KOPT-K1 (cell line): Measurements from ENCODE around the gene TOMM40.
"Not testable (repeated sequence)": the region's sequence is repeated elsewhere in the genome, so short reads cannot be mapped to it uniquely, and the experiment has no call there.

Experiments
- H3K27ac ChIP-seq: fragments of 200-600 bp; sonication (generic); 2 replicates; pipeline ENCODE4 v1.5.1; 2016; ENCODE audit warnings: antibody characterized with exemption, mild to moderate bottlenecking, low read depth, low read length; ENCODE audit not compliant: poor library complexity, severe bottlenecking
- H3K36me3 ChIP-seq: fragments of 200-600 bp; sonication (generic); 2 replicates; pipeline ENCODE4 v1.5.1; 2017; ENCODE audit warnings: antibody characterized with exemption, mild to moderate bottlenecking, low read length, moderate library complexity; ENCODE audit not compliant: insufficient read depth
- H3K9me3 ChIP-seq: fragments of 200-600 bp; sonication (generic); 2 replicates; pipeline ENCODE4 v1.5.1; 2017; ENCODE audit warnings: antibody characterized with exemption, low read length, mild to moderate bottlenecking; ENCODE audit not compliant: insufficient read depth, poor library complexity, severe bottlenecking

The TOMM40 gene

DNA sequence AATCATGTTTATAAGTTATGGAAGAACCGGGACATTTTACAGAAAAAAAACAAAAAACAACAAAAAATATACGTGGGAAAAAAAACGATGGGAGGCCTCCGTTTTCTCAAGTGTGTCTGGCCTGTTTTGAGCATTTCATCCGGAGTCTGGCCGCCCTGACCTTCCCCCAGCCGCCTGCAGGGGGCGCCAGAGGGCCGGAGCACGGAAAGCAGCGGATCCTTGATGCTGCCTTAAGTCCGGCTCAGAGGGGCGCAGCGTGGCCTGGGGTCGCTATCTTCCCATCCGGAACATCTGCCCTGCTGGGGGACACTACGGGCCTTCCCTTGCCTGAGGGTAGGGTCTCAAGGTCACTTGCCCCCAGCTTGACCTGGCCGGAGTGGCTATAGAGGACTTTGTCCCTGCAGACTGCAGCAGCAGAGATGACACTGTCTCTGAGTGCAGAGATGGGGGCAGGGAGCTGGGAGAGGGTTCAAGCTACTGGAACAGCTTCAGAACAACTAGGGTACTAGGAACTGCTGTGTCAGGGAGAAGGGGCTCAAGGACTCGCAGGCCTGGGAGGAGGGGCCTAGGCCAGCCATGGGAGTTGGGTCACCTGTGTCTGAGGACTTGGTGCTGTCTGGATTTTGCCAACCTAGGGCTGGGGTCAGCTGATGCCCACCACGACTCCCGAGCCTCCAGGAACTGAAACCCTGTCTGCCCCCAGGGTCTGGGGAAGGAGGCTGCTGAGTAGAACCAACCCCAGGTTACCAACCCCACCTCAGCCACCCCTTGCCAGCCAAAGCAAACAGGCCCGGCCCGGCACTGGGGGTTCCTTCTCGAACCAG, 12.8 kb downstream of the TOMM40 start:
- Histone ChIP-seq H3K27ac (no peak overlapping the region), H3K36me3 (peaks cover 50% of the 10 kb centered on the region)

DNA sequence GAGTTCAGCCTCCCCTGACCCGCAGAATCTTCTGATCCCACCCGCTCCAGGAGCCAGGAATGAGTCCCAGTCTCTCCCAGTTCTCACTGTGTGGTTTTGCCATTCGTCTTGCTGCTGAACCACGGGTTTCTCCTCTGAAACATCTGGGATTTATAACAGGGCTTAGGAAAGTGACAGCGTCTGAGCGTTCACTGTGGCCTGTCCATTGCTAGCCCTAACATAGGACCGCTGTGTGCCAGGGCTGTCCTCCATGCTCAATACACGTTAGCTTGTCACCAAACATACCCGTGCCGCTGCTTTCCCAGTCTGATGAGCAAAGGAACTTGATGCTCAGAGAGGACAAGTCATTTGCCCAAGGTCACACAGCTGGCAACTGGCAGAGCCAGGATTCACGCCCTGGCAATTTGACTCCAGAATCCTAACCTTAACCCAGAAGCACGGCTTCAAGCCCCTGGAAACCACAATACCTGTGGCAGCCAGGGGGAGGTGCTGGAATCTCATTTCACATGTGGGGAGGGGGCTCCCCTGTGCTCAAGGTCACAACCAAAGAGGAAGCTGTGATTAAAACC, 13.5 kb downstream of the TOMM40 start:
- no peaks in the 10 kb centered on the region for H3K9me3 ChIP-seq
- peaks cover 46% of the 10 kb centered on the region for H3K36me3 ChIP-seq
- no peak overlapping the region for H3K27ac ChIP-seq

More for the DNA sequence above, 12.8 kb downstream of the TOMM40 start:
- no peaks in the 10 kb centered on the region for H3K9me3 ChIP-seq

DNA sequence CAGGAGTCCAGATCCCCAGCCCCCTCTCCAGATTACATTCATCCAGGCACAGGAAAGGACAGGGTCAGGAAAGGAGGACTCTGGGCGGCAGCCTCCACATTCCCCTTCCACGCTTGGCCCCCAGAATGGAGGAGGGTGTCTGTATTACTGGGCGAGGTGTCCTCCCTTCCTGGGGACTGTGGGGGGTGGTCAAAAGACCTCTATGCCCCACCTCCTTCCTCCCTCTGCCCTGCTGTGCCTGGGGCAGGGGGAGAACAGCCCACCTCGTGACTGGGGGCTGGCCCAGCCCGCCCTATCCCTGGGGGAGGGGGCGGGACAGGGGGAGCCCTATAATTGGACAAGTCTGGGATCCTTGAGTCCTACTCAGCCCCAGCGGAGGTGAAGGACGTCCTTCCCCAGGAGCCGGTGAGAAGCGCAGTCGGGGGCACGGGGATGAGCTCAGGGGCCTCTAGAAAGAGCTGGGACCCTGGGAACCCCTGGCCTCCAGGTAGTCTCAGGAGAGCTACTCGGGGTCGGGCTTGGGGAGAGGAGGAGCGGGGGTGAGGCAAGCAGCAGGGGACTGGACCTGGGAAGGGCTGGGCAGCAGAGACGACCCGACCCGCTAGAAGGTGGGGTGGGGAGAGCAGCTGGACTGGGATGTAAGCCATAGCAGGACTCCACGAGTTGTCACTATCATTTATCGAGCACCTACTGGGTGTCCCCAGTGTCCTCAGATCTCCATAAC, 14.5 kb downstream of the TOMM40 start, which contains the start of gene APOE:
Gene APOE (plus strand): TSS at position 360 of the 724 bp plus-strand sequence. CDS start 829 bp downstream, outside the sequence.
- Histone ChIP-seq H3K36me3 (peaks cover 35% of the 10 kb centered on the region), H3K27ac (no peak within 1 kb of the TSS), H3K9me3 (no peaks in the 10 kb centered on the region)

DNA sequence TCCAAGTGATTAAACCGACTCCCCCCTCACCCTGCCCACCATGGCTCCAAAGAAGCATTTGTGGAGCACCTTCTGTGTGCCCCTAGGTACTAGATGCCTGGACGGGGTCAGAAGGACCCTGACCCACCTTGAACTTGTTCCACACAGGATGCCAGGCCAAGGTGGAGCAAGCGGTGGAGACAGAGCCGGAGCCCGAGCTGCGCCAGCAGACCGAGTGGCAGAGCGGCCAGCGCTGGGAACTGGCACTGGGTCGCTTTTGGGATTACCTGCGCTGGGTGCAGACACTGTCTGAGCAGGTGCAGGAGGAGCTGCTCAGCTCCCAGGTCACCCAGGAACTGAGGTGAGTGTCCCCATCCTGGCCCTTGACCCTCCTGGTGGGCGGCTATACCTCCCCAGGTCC, 16.6 kb downstream of the TOMM40 start:
- Histone ChIP-seq H3K9me3 (no peaks in the 10 kb centered on the region), H3K27ac (no peak overlapping the region), H3K36me3 (peaks cover 15% of the 10 kb centered on the region)

DNA sequence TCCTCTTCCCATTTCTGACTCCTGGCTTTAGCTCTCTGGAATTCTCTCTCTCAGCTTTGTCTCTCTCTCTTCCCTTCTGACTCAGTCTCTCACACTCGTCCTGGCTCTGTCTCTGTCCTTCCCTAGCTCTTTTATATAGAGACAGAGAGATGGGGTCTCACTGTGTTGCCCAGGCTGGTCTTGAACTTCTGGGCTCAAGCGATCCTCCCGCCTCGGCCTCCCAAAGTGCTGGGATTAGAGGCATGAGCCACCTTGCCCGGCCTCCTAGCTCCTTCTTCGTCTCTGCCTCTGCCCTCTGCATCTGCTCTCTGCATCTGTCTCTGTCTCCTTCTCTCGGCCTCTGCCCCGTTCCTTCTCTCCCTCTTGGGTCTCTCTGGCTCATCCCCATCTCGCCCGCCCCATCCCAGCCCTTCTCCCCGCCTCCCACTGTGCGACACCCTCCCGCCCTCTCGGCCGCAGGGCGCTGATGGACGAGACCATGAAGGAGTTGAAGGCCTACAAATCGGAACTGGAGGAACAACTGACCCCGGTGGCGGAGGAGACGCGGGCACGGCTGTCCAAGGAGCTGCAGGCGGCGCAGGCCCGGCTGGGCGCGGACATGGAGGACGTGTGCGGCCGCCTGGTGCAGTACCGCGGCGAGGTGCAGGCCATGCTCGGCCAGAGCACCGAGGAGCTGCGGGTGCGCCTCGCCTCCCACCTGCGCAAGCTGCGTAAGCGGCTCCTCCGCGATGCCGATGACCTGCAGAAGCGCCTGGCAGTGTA, 17.2 kb downstream of the TOMM40 start:
- no peaks in the 10 kb centered on the region for H3K9me3 ChIP-seq
- H3K27ac ChIP-seq, result no peak overlapping the region
- peaks cover 8% of the 10 kb centered on the region; the same call in 1 of the 2 replicates for H3K36me3 ChIP-seq

DNA sequence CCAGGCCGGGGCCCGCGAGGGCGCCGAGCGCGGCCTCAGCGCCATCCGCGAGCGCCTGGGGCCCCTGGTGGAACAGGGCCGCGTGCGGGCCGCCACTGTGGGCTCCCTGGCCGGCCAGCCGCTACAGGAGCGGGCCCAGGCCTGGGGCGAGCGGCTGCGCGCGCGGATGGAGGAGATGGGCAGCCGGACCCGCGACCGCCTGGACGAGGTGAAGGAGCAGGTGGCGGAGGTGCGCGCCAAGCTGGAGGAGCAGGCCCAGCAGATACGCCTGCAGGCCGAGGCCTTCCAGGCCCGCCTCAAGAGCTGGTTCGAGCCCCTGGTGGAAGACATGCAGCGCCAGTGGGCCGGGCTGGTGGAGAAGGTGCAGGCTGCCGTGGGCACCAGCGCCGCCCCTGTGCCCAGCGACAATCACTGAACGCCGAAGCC, 17.8 kb downstream of the TOMM40 start:
- H3K36me3 ChIP-seq, result peaks cover 3% of the 10 kb centered on the region; the same call in 1 of the 2 replicates
- H3K9me3 ChIP-seq, result no peaks in the 10 kb centered on the region
- no peak overlapping the region for H3K27ac ChIP-seq

DNA sequence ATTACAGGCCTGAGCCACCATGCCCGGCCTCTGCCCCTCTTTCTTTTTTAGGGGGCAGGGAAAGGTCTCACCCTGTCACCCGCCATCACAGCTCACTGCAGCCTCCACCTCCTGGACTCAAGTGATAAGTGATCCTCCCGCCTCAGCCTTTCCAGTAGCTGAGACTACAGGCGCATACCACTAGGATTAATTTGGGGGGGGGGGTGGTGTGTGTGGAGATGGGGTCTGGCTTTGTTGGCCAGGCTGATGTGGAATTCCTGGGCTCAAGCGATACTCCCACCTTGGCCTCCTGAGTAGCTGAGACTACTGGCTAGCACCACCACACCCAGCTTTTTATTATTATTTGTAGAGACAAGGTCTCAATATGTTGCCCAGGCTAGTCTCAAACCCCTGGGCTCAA, 18.7 kb downstream of the TOMM40 start:
- Histone ChIP-seq H3K27ac (no peak overlapping the region), H3K36me3 (no peaks in the 10 kb centered on the region), H3K9me3 (no peaks in the 10 kb centered on the region)

DNA sequence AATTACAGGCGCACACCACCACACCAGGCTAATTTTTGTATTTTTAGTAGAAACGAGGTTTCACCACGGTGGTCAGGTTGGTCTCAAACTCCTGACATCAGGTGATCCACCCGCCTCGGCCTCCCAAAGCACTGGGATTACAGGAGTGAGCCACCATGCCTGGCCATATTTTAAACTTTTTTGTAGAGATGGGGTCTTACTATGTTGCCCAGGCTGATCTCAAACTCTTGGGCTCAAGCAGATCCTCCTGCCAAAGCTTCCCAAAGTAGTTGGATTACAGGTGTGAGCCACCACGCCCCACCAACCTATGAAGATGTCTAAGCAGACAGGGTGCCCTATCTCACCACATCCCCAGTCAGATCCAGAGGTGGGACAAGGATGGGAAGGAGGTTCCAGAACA, 20.8 kb downstream of the TOMM40 start:
- not testable (repeated sequence) for H3K9me3 ChIP-seq, H3K27ac ChIP-seq, H3K36me3 ChIP-seq

DNA sequence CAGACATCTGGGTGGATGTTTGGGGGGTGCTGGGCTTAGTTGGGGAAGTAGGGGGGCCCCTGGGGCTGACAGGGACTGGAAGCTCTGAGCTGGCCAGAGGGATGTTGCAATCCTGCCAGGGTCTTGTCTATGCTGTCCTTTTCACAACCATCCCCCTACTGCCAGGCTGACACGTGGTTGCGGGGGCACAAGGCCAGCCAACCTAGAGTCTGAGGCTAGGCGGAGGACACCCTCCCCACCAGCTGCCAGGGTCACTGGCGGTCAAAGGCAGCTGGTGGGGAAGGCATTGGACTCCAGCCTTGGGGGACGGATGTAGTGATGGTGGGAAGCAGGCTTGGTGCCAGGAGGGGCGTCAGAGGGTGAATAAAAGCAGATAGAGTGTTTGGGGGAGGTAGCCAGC, 21.8 kb downstream of the TOMM40 start:
- no peak overlapping the region for H3K27ac ChIP-seq
- no peaks in the 10 kb centered on the region for H3K9me3 ChIP-seq
- H3K36me3 ChIP-seq, result no peaks in the 10 kb centered on the region

DNA sequence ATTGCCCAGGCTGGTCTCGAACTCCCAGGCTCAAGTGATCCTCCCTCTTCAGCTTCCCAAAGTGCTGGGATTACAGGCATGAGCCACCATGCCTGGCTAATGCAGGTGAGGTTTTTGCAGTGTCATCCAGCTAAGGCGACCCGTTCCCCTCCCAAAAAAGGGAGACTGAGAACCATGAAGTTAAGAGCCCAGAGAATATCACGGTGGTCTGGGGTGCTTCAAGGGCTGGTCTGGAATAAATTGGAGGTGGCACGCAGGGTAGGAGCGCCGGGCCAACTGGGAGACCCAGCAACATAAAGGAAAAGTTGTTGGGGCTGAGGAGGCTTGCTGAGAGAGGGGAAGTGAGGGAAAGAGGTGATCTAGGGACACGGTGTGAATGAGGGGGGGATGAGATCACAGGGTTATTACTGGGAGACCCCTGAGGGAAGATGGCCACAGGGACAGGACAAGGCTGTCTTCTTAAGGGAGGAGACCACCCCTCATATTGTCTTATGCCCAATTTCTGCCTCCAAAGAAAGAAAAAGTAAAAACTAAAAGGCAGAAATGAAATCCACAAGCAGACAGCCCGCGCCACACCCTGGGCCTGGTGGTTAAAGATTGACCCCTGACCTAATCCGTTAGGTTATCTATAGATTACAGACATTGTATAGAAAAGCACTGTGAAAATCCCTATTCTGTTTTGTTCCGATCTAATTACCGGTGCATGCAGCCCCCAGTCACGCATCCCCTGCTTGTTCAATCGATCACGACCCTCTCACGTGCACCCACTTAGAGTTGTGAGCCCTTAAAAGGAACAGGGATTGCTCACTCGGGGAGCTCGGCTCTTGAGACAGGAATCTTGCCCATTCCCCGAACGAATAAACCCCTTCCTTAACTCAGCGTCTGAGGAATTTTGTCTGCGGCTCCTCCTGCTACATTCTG, 22.7 kb downstream of the TOMM40 start:
- H3K27ac ChIP-seq, H3K9me3 ChIP-seq, H3K36me3 ChIP-seq: not testable (repeated sequence)

DNA sequence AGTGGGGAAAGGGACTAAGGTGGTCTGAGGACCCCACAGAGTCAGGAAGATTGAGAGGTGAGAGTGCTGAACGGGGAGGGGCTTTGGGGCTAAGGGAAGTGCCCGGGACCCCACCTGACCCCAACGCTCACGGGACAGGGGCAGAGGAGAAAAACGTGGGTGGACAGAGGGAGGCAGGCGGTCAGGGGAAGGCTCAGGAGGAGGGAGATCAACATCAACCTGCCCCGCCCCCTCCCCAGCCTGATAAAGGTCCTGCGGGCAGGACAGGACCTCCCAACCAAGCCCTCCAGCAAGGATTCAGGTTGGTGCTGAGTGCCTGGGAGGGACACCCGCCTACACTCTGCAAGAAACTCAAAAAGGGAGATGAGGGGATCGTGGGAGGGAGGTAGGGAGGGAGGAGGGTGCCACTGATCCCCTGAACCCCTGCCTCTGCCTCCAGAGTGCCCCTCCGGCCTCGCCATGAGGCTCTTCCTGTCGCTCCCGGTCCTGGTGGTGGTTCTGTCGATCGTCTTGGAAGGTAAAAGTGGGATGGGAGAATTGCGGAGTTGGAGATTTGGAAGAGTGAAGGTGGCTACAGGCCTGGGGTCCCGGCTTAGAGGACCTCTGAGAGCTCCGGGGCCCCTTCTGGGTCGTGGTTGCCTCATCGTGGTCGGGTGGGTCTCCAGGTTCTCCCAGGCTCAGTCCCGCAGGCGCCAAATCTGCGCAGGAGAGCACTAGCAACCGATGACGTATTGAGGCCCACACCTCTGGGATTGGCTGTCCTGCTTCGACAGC, 23.6 kb downstream of the TOMM40 start, which contains the start of gene APOC1:
Gene APOC1 (plus strand): TSS at position 176 of the 774 bp plus-strand sequence. CDS start 284 bp downstream, at position 460.
- H3K36me3 ChIP-seq, H3K9me3 ChIP-seq: not testable (repeated sequence)
- peak within 1 kb of the TSS; percentile 36 for H3K27ac ChIP-seq

DNA sequence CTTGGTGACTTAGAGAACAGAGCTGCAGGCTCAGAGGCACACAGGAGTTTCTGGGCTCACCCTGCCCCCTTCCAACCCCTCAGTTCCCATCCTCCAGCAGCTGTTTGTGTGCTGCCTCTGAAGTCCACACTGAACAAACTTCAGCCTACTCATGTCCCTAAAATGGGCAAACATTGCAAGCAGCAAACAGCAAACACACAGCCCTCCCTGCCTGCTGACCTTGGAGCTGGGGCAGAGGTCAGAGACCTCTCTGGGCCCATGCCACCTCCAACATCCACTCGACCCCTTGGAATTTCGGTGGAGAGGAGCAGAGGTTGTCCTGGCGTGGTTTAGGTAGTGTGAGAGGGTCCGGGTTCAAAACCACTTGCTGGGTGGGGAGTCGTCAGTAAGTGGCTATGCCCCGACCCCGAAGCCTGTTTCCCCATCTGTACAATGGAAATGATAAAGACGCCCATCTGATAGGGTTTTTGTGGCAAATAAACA, 33.2 kb downstream of the TOMM40 start:
- H3K9me3 ChIP-seq, result no peaks in the 10 kb centered on the region
- H3K27ac ChIP-seq, result no peak overlapping the region
- no peaks in the 10 kb centered on the region for H3K36me3 ChIP-seq
